ENCODE results near the gene RMC1. TPM values are rescaled to one million over a fixed set of nuclear protein-coding genes. Genes with fewer than 3 reads are reported as not detected.
A peak's percentile ranks its signal among the peaks of the same experiment; 100 is the strongest.

Gene RMC1
- total RNA-seq, 1 donor from 2014 or later = 31.6 TPM

DNA sequence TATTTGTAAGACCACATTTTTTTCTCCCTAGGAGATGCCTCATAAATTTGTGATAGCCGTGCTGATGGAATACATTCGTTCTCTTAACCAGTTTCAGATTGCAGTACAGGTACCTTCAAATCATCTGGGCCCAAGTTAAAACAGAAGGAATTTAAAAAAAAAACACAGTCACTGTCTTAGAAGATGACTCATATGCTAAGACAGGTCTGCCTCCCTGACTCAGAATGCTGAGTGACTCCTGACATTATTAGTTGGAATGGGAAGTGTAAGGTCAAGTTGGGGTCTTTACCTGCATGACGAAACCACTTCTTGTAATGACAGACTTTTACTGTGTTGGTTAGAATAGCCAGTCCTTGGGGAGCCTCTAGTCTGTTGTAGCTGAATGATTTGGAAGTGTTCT lies 26.3 kb downstream of the RMC1 start:
- Histone ChIP-seq H3K9me3 (ENCODE audit: low read depth) (no peaks in the 10 kb centered on the region), H3K4me1 (peaks cover 6% of the 10 kb centered on the region), H3K36me3 (no peaks in the 10 kb centered on the region), H3K79me2 (ENCODE audit: low read depth) (no peaks in the 10 kb centered on the region), H3F3A (ENCODE audit: low read depth) (peaks cover 3% of the 10 kb centered on the region), H3K4me3 (no peak overlapping the region), H3K9ac (no peak overlapping the region), H2AFZ (replicated peaks) (no peak overlapping the region), H3K27me3 (no peaks in the 10 kb centered on the region), H4K20me1 (ENCODE audit: low read depth) (no peaks in the 10 kb centered on the region), H3K27ac (no peak overlapping the region), H3K4me2 (no peak overlapping the region)
- Mint-ChIP-seq H3K27me3 (ENCODE audit: insufficient read depth, low read depth) (no peaks in the 10 kb centered on the region), H3K36me3 (peaks cover 34% of the 10 kb centered on the region), H3K4me3 (no peak overlapping the region), H3K4me1 (no peaks in the 10 kb centered on the region), H3K27ac (no peak overlapping the region), H3K9me3 (no peaks in the 10 kb centered on the region)
- no peak for DNase-seq (ENCODE audit: low spot score)
- TF ChIP-seq EZH2phosphoT487 (IDR thresholded peaks at IDR 0.05) = no peak
- TF ChIP-seq EZH2 (IDR thresholded peaks at IDR 0.05) = no peak

DNA sequence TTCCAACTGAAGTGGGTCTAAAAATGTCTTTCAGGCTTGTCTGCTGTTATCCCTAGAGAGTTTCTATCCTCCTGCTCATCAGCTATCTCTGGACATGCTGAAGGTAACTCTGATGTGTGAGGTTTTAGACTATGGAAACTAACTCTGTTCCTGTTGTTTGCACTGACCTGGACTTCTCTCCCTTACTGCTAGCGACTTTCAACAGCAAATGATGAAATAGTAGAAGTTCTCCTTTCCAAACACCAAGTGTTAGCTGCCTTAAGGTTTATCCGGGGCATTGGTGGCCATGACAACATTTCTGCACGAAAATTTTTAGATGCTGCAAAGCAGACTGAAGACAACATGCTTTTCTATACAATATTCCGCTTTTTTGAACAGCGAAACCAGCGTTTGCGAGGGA lies 26.9 kb downstream of the RMC1 start:
- Histone ChIP-seq H4K20me1 (ENCODE audit: low read depth) (no peaks in the 10 kb centered on the region), H3K4me1 (peaks cover 6% of the 10 kb centered on the region), H3K36me3 (no peaks in the 10 kb centered on the region), H3K27me3 (no peaks in the 10 kb centered on the region), H3K9ac (no peak overlapping the region), H3K27ac (no peak overlapping the region), H2AFZ (replicated peaks) (no peak overlapping the region), H3K9me3 (ENCODE audit: low read depth) (no peaks in the 10 kb centered on the region), H3F3A (ENCODE audit: low read depth) (peaks cover 3% of the 10 kb centered on the region), H3K4me3 (no peak overlapping the region), H3K4me2 (no peak overlapping the region), H3K79me2 (ENCODE audit: low read depth) (no peaks in the 10 kb centered on the region)
- H3K36me3 Mint-ChIP-seq = peaks cover 36% of the 10 kb centered on the region
- H3K9me3 Mint-ChIP-seq = no peaks in the 10 kb centered on the region
- no peak for DNase-seq (ENCODE audit: low spot score)
- no peaks in the 10 kb centered on the region for H3K4me1 Mint-ChIP-seq
- no peaks in the 10 kb centered on the region for H3K27me3 Mint-ChIP-seq (ENCODE audit: insufficient read depth, low read depth)
- no peak for TF ChIP-seq EZH2 (IDR thresholded peaks at IDR 0.05)
- TF ChIP-seq CTCF (IDR thresholded peaks at IDR 0.05) = no peak
- no peak for TF ChIP-seq EZH2phosphoT487 (IDR thresholded peaks at IDR 0.05)
- no peak overlapping the region for H3K4me3 Mint-ChIP-seq
- no peak overlapping the region for H3K27ac Mint-ChIP-seq

DNA sequence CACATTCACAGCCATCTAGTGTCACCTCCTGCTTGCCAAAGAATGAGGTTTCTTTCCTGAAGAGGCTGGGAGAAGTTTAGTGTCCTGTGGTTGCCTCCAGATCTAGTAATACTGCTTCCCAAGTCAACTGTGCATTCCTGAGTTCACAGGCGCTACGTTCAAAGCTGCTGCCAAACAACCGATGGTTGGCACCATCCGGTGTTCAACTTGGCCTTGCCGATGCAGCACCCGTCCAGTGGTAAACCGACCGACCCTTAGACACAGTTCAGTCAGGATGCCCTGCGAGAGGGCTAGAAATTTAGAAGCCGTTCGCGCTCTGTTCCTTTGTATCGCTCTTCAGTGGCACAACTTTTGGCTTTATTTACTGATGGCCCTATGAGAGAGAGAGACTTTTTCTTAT lies 28.6 kb downstream of the RMC1 start:
- Mint-ChIP-seq H3K36me3 (peaks cover 34% of the 10 kb centered on the region), H3K4me3 (no peak overlapping the region), H3K27ac (peak overlapping the region; percentile 33), H3K4me1 (no peaks in the 10 kb centered on the region), H3K27me3 (ENCODE audit: insufficient read depth, low read depth) (no peaks in the 10 kb centered on the region), H3K9me3 (no peaks in the 10 kb centered on the region)
- Histone ChIP-seq H3F3A (ENCODE audit: low read depth) (peaks cover 3% of the 10 kb centered on the region), H4K20me1 (ENCODE audit: low read depth) (no peaks in the 10 kb centered on the region), H3K4me3 (no peak overlapping the region), H3K9me3 (ENCODE audit: low read depth) (no peaks in the 10 kb centered on the region), H3K27me3 (no peaks in the 10 kb centered on the region), H3K79me2 (ENCODE audit: low read depth) (no peaks in the 10 kb centered on the region), H3K36me3 (no peaks in the 10 kb centered on the region), H3K9ac (no peak overlapping the region), H3K27ac (no peak overlapping the region), H3K4me2 (no peak overlapping the region), H3K4me1 (no peaks in the 10 kb centered on the region), H2AFZ (replicated peaks) (no peak overlapping the region)
- no peak for TF ChIP-seq CTCF (IDR thresholded peaks at IDR 0.05)
- TF ChIP-seq EZH2phosphoT487 (IDR thresholded peaks at IDR 0.05) = no peak
- TF ChIP-seq EZH2 (IDR thresholded peaks at IDR 0.05) = no peak
- DNase-seq (ENCODE audit: low spot score) = no peak

GRCh38 chr18:23532848-23533247 lies 29.5 kb downstream of the RMC1 start:
- no peaks in the 10 kb centered on the region for H3K27me3 ChIP-seq
- H3K36me3 ChIP-seq = no peaks in the 10 kb centered on the region
- H3K4me1 ChIP-seq = no peaks in the 10 kb centered on the region
- H3K4me2 ChIP-seq = no peak overlapping the region
- Mint-ChIP-seq H3K4me3 (no peak overlapping the region), H3K27me3 (ENCODE audit: insufficient read depth, low read depth) (no peaks in the 10 kb centered on the region), H3K36me3 (peaks cover 40% of the 10 kb centered on the region), H3K27ac (no peak overlapping the region), H3K9me3 (no peaks in the 10 kb centered on the region), H3K4me1 (no peaks in the 10 kb centered on the region)
- H3F3A ChIP-seq (ENCODE audit: low read depth) = peaks cover 3% of the 10 kb centered on the region
- H3K9ac ChIP-seq = no peak overlapping the region
- no peak for TF ChIP-seq EZH2phosphoT487 (IDR thresholded peaks at IDR 0.05)
- no peak for TF ChIP-seq CTCF (IDR thresholded peaks at IDR 0.05)
- no peak for DNase-seq (ENCODE audit: low spot score)
- no peak overlapping the region for H3K27ac ChIP-seq
- H3K4me3 ChIP-seq = no peak overlapping the region
- no peaks in the 10 kb centered on the region for H3K79me2 ChIP-seq (ENCODE audit: low read depth)
- H4K20me1 ChIP-seq (ENCODE audit: low read depth) = no peaks in the 10 kb centered on the region
- no peaks in the 10 kb centered on the region for H3K9me3 ChIP-seq (ENCODE audit: low read depth)
- no peak overlapping the region for H2AFZ ChIP-seq (replicated peaks)
